ENCODE measurements around the gene HSPB9. TPM values are rescaled to one million over a fixed set of nuclear protein-coding genes. Genes with fewer than 3 reads are reported as not detected.
A peak's percentile ranks its signal among the peaks of the same experiment; 100 is the strongest.

The HSPB9 gene
- total and polyA plus RNA-seq, 2 of the 8 experiments (the other 6 are each of a cell fraction or from before 2014, with no cell fraction given), result 0.27 to 0.30 TPM

DNA sequence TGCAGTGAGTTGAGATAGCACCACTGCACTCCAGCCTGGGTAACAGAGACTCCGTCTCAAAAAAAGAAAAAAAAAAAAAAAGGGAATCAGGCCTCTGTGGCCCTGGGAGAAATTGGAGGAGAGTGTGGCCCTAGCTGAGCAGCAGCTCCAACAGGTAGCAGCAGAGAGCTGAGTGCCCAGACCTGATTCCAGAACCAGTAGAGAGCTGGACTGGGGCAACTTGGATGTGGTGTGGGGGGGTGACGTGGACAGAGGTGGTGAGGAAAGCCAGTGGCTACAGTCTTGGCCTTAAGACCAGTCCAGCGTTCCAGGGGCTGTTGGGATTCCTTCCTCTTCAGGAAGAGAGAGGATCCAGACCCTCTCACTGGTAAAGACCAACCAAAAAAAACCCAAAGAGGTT lies 1.7 kb downstream of the HSPB9 start (continued):
- TF ChIP-seq, protein P1, sequence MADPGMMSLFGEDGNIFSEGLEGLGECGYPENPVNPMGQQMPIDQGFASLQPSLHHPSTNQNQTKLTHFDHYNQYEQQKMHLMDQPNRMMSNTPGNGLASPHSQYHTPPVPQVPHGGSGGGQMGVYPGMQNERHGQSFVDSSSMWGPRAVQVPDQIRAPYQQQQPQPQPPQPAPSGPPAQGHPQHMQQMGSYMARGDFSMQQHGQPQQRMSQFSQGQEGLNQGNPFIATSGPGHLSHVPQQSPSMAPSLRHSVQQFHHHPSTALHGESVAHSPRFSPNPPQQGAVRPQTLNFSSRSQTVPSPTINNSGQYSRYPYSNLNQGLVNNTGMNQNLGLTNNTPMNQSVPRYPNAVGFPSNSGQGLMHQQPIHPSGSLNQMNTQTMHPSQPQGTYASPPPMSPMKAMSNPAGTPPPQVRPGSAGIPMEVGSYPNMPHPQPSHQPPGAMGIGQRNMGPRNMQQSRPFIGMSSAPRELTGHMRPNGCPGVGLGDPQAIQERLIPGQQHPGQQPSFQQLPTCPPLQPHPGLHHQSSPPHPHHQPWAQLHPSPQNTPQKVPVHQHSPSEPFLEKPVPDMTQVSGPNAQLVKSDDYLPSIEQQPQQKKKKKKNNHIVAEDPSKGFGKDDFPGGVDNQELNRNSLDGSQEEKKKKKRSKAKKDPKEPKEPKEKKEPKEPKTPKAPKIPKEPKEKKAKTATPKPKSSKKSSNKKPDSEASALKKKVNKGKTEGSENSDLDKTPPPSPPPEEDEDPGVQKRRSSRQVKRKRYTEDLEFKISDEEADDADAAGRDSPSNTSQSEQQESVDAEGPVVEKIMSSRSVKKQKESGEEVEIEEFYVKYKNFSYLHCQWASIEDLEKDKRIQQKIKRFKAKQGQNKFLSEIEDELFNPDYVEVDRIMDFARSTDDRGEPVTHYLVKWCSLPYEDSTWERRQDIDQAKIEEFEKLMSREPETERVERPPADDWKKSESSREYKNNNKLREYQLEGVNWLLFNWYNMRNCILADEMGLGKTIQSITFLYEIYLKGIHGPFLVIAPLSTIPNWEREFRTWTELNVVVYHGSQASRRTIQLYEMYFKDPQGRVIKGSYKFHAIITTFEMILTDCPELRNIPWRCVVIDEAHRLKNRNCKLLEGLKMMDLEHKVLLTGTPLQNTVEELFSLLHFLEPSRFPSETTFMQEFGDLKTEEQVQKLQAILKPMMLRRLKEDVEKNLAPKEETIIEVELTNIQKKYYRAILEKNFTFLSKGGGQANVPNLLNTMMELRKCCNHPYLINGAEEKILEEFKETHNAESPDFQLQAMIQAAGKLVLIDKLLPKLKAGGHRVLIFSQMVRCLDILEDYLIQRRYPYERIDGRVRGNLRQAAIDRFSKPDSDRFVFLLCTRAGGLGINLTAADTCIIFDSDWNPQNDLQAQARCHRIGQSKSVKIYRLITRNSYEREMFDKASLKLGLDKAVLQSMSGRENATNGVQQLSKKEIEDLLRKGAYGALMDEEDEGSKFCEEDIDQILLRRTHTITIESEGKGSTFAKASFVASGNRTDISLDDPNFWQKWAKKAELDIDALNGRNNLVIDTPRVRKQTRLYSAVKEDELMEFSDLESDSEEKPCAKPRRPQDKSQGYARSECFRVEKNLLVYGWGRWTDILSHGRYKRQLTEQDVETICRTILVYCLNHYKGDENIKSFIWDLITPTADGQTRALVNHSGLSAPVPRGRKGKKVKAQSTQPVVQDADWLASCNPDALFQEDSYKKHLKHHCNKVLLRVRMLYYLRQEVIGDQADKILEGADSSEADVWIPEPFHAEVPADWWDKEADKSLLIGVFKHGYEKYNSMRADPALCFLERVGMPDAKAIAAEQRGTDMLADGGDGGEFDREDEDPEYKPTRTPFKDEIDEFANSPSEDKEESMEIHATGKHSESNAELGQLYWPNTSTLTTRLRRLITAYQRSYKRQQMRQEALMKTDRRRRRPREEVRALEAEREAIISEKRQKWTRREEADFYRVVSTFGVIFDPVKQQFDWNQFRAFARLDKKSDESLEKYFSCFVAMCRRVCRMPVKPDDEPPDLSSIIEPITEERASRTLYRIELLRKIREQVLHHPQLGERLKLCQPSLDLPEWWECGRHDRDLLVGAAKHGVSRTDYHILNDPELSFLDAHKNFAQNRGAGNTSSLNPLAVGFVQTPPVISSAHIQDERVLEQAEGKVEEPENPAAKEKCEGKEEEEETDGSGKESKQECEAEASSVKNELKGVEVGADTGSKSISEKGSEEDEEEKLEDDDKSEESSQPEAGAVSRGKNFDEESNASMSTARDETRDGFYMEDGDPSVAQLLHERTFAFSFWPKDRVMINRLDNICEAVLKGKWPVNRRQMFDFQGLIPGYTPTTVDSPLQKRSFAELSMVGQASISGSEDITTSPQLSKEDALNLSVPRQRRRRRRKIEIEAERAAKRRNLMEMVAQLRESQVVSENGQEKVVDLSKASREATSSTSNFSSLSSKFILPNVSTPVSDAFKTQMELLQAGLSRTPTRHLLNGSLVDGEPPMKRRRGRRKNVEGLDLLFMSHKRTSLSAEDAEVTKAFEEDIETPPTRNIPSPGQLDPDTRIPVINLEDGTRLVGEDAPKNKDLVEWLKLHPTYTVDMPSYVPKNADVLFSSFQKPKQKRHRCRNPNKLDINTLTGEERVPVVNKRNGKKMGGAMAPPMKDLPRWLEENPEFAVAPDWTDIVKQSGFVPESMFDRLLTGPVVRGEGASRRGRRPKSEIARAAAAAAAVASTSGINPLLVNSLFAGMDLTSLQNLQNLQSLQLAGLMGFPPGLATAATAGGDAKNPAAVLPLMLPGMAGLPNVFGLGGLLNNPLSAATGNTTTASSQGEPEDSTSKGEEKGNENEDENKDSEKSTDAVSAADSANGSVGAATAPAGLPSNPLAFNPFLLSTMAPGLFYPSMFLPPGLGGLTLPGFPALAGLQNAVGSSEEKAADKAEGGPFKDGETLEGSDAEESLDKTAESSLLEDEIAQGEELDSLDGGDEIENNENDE (IDR thresholded peaks at IDR 0.05; ENCODE audit: insufficient replicate concordance, low read length), result no peak
- TF ChIP-seq RAD21 (IDR thresholded peaks at IDR 0.05 in 1 of 2, conservative IDR thresholded peaks at IDR 0.05 in 1 of 2; ENCODE audit: low read depth in 2 of 2, low read length in 2 of 2), result 0 out of 4 replicates have a peak, but pooled peaks of 1 of the 2 experiments have one; percentile 2
- no peak for TF ChIP-seq HDAC2 (IDR thresholded peaks at IDR 0.05; ENCODE audit: borderline replicate concordance in 1 of 2, low read depth in 2 of 2, low read length in 2 of 2)
- TF ChIP-seq, protein P2, sequence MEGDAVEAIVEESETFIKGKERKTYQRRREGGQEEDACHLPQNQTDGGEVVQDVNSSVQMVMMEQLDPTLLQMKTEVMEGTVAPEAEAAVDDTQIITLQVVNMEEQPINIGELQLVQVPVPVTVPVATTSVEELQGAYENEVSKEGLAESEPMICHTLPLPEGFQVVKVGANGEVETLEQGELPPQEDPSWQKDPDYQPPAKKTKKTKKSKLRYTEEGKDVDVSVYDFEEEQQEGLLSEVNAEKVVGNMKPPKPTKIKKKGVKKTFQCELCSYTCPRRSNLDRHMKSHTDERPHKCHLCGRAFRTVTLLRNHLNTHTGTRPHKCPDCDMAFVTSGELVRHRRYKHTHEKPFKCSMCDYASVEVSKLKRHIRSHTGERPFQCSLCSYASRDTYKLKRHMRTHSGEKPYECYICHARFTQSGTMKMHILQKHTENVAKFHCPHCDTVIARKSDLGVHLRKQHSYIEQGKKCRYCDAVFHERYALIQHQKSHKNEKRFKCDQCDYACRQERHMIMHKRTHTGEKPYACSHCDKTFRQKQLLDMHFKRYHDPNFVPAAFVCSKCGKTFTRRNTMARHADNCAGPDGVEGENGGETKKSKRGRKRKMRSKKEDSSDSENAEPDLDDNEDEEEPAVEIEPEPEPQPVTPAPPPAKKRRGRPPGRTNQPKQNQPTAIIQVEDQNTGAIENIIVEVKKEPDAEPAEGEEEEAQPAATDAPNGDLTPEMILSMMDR (IDR thresholded peaks at IDR 0.05; ENCODE audit: control extremely low read depth in 1 of 3, insufficient read depth in 1 of 3, low read depth in 1 of 3, low read length in 3 of 3), result peak in 1 of 3 experiments; percentile 3; a peak in 1 of 4 replicates
- TF ChIP-seq YY1 (IDR thresholded peaks at IDR 0.05; ENCODE audit: low read depth, low read length), result no peak
- TF ChIP-seq CHD2 (IDR thresholded peaks at IDR 0.05; ENCODE audit: low read length), result no peak

Measured in H1 (cell line).